Breast epithelium (tissue), 4 donors: ENCODE results near the gene CLMP. TPM values are rescaled to one million over a fixed set of nuclear protein-coding genes. Genes with fewer than 3 reads are reported as not detected.
A peak's percentile ranks its signal among the peaks of the same experiment; 100 is the strongest.

ENCODE experiments used
- DNase-seq, 2 donors: peaks; one replicate each; pipeline ENCODE4 v3.0.0-alpha.2; 2019; ENCODE audit warnings: low spot score in 2 of 2
- H3K27ac ChIP-seq, 2 donors: fragments of 200-600 bp; sonication (generic) in 1 of 2; one replicate each; pipeline ENCODE4 v1.5.1; 2016 to 2019; ENCODE audit warnings: mild to moderate bottlenecking in 1 of 2
- H3K27me3 ChIP-seq, 2 donors: fragments of 200-600 bp; sonication (generic) in 1 of 2; one replicate each; pipeline versions ENCODE4 v1.5.1 to v1.6.0; 2017 to 2019; ENCODE audit warnings: control low read depth in 1 of 2, mild to moderate bottlenecking in 1 of 2
- H3K36me3 ChIP-seq: fragments of 200-600 bp; one replicate; pipeline ENCODE4 v1.5.1; 2019
- H3K4me1 ChIP-seq, 2 donors: fragments of 200-600 bp; sonication (generic); one replicate each; pipeline ENCODE4 v1.5.1; 2016 to 2019; ENCODE audit warnings: control low read depth in 1 of 2
- H3K4me3 ChIP-seq, 3 donors: fragments of 200-600 bp; sonication (generic); 1 replicate in 2 of 3; 2 replicates in 1 of 3; pipeline ENCODE4 v1.5.1; 2016 to 2019; ENCODE audit warnings: mild to moderate bottlenecking in 3 of 3, moderate library complexity in 2 of 3
- H3K9me3 ChIP-seq, 2 donors: fragments of 200-600 bp; sonication (generic) in 1 of 2; one replicate each; pipeline ENCODE4 v1.5.1; 2016 to 2019; ENCODE audit warnings: control low read depth in 1 of 2
- CTCF ChIP-seq, 3 donors: fragments of 450-650 bp; IDR thresholded peaks; one replicate each; pipeline ENCODE4 v1.5.1; 2016 to 2017; ENCODE audit warnings: antibody characterized with exemption in 3 of 3, mild to moderate bottlenecking in 3 of 3, moderate library complexity in 3 of 3
- POLR2A ChIP-seq: fragments of 450-650 bp; IDR thresholded peaks from one replicate; pipeline ENCODE4 v1.6.1; 2016; ENCODE audit warnings: antibody characterized with exemption, mild to moderate bottlenecking, moderate library complexity
- POLR2AphosphoS5 ChIP-seq, 3 donors: sonication (generic); formaldehyde crosslinking; IDR thresholded peaks; one replicate each; pipeline ENCODE4 v1.6.1; 2017; ENCODE audit warnings: antibody characterized with exemption in 3 of 3
- intact Hi-C: fragments of 100-400 bp; cut with DNase I; formaldehyde crosslinking; loops from one replicate; pipeline ENCODE4 v1.15.1; 2023; ENCODE audit warnings: low total_unique reads
- total RNA-seq, 3 donors: library from RNA; depleted of rRNA; stranded (reverse); fragments of >200 nt; gene quantifications; one replicate each; pipeline ENCODE4 v1.1.0, GENCODE V29; 2016

CLMP gene
- total RNA-seq, 3 donors from 2014 or later = 70.8 to 241 (median 82.9) TPM

GRCh38 chr11:123190518-123190917 lies 4.5 kb downstream of the CLMP start:
- Histone ChIP-seq H3K36me3 (no peaks in the 10 kb centered on the region), H3K4me1 (no peaks in the 10 kb centered on the region), H3K27ac (peak overlapping the region in 1 of 2 donors; percentile 13), H3K27me3 (peaks cover 0 to 3% of the 10 kb centered on the region in 2 donors), H3K9me3 (no peaks in the 10 kb centered on the region), H3K4me3 (no peak overlapping the region)
- DNase-seq = no peak
- intact Hi-C loops = no loop called here
- no peak for TF ChIP-seq POLR2A
- TF ChIP-seq POLR2AphosphoS5 (IDR thresholded peaks at IDR 0.05) = no peak
- no peak for TF ChIP-seq CTCF (IDR thresholded peaks at IDR 0.05)

GRCh38 chr11:123188508-123189165 lies 6.4 kb downstream of the CLMP start:
- no peaks in the 10 kb centered on the region for H3K36me3 ChIP-seq
- intact Hi-C loops = no loop called here
- DNase-seq = peak in 1 of 2 donors; percentile 72
- TF ChIP-seq CTCF (IDR thresholded peaks at IDR 0.05) (peak in 2 of 3 donors; percentile 34 to 54), POLR2AphosphoS5 (IDR thresholded peaks at IDR 0.05) (no peak)
- no peaks in the 10 kb centered on the region for H3K4me1 ChIP-seq
- peak overlapping the region in 2 of 3 donors; percentile 27 to 46 for H3K4me3 ChIP-seq
- no peaks in the 10 kb centered on the region for H3K9me3 ChIP-seq
- H3K27me3 ChIP-seq = no peaks in the 10 kb centered on the region
- peak overlapping the region; percentile 79 to 91 for H3K27ac ChIP-seq

- Histone ChIP-seq H3K4me1 (no peaks in the 10 kb centered on the region), H3K4me3 (peak overlapping the region in 2 of 3 donors; percentile 27 to 46), H3K9me3 (no peaks in the 10 kb centered on the region), H3K36me3 (no peaks in the 10 kb centered on the region), H3K27ac (peak overlapping the region; percentile 79 to 91), H3K27me3 (no peaks in the 10 kb centered on the region)
- no peak for DNase-seq
- TF ChIP-seq CTCF (IDR thresholded peaks at IDR 0.05) (no peak), POLR2A (no peak), POLR2AphosphoS5 (IDR thresholded peaks at IDR 0.05) (no peak)
- intact Hi-C loops = no loop called here
These were observed 7.2 kb downstream of the CLMP start for GRCh38 chr11:123187665-123188507.

- Histone ChIP-seq H3K9me3 (no peaks in the 10 kb centered on the region), H3K4me3 (no peak overlapping the region), H3K27me3 (no peaks in the 10 kb centered on the region), H3K4me1 (no peaks in the 10 kb centered on the region), H3K36me3 (no peaks in the 10 kb centered on the region), H3K27ac (peak overlapping the region; percentile 79 to 91)
- intact Hi-C loops = no loop called here
- no peak for DNase-seq
- TF ChIP-seq POLR2AphosphoS5 (IDR thresholded peaks at IDR 0.05) (no peak), POLR2A (no peak), CTCF (IDR thresholded peaks at IDR 0.05) (no peak)
These were observed 7.8 kb downstream of the CLMP start for GRCh38 chr11:123187248-123187647.

- H3K4me1 ChIP-seq = no peaks in the 10 kb centered on the region
- H3K4me3 ChIP-seq = no peak overlapping the region
- H3K27me3 ChIP-seq = no peaks in the 10 kb centered on the region
- TF ChIP-seq POLR2AphosphoS5 (IDR thresholded peaks at IDR 0.05) (no peak), POLR2A (no peak), CTCF (IDR thresholded peaks at IDR 0.05) (no peak)
- intact Hi-C loops = no loop called here
- no peak for DNase-seq
- no peaks in the 10 kb centered on the region for H3K9me3 ChIP-seq
- no peaks in the 10 kb centered on the region for H3K36me3 ChIP-seq
- H3K27ac ChIP-seq = peak overlapping the region in 1 of 2 donors; percentile 79
These were observed 8.8 kb downstream of the CLMP start for GRCh38 chr11:123186286-123186685.
